K562 (cell line): ENCODE data around the gene HSD11B1L.

Experiments
- ARID2 ChIP-seq: fragments of 450-650 bp; IDR thresholded peaks from 2 replicates; pipeline ENCODE4 v1.6.1; 2017; ENCODE audit warnings: antibody characterized with exemption, mild to moderate bottlenecking
- CHCHD3 ChIP-seq: fragments of 250-450 bp; sonication (Bioruptor Pico); IDR thresholded peaks from 2 replicates; pipeline ENCODE4 v2.1.2; 2022; ENCODE audit warnings: mild to moderate bottlenecking
- CTCF ChIP-seq, 3 experiments: IDR thresholded peaks in 2 of 3; conservative IDR thresholded peaks in 1 of 3; 2 replicates each; pipeline ENCODE4 v1.5.1; 2011 to 2012; ENCODE audit warnings: low read length in 3 of 3, mild to moderate bottlenecking in 3 of 3, control low read depth in 2 of 3, improper control_type of control experiment in 1 of 3, inconsistent platforms in 1 of 3, low read depth in 1 of 3, mixed read lengths in 1 of 3, moderate library complexity in 1 of 3; ENCODE audit not compliant: insufficient read depth in 2 of 3
- EZH2 ChIP-seq: IDR thresholded peaks from 2 replicates; pipeline ENCODE4 v1.6.1; 2012; ENCODE audit warnings: low read depth, mild to moderate bottlenecking, inconsistent platforms, low read length, borderline replicate concordance
- FOS ChIP-seq: IDR thresholded peaks from 3 replicates; pipeline ENCODE4 v1.6.1; 2011; ENCODE audit not compliant: insufficient read length; ENCODE audit errors: extremely low read depth
- JUN ChIP-seq, 2 experiments: sonication (generic) in 1 of 2; formaldehyde crosslinking in 1 of 2; IDR thresholded peaks; 2 replicates each; pipeline versions ENCODE4 v1.6.1 to v1.8.0; 2012 to 2022; ENCODE audit warnings: borderline replicate concordance in 2 of 2, mild to moderate bottlenecking in 2 of 2, improper control_type of control experiment in 1 of 2, low read depth in 1 of 2, low read length in 1 of 2, missing genetic modification reagents in 1 of 2
- MAFF ChIP-seq: IDR thresholded peaks from 2 replicates; pipeline ENCODE4 v1.6.1; 2012; ENCODE audit warnings: low read length, improper control_type of control experiment
- NFRKB ChIP-seq: fragments of 450-650 bp; IDR thresholded peaks from 2 replicates; pipeline ENCODE4 v1.6.1; 2016; ENCODE audit warnings: low read depth
- NR2C1 ChIP-seq, 2 experiments: fragments of 450-650 bp; IDR thresholded peaks; 2 replicates each; pipeline ENCODE4 v1.6.1; 2017; ENCODE audit warnings: mild to moderate bottlenecking in 2 of 2, antibody characterized with exemption in 1 of 2, inconsistent platforms in 1 of 2, missing compliant biosample characterization in 1 of 2, missing genetic modification characterization in 1 of 2
- POLR2G ChIP-seq: fragments of 200-400 bp; formaldehyde crosslinking; IDR thresholded peaks from 2 replicates; pipeline ENCODE4 v1.6.1; 2017; ENCODE audit warnings: low read depth, mild to moderate bottlenecking, antibody characterized with exemption, low read length, moderate library complexity
- ZBED1 ChIP-seq: IDR thresholded peaks from 2 replicates; pipeline ENCODE4 v1.6.1; 2014
- ZBTB1 ChIP-seq: sonication (generic); formaldehyde crosslinking; IDR thresholded peaks from 2 replicates; pipeline ENCODE4 v1.8.1; 2023; ENCODE audit warnings: missing genetic modification reagents, low read depth, mild to moderate bottlenecking, borderline replicate concordance
- ZNF124 ChIP-seq: sonication (generic); formaldehyde crosslinking; IDR thresholded peaks from 2 replicates; pipeline ENCODE4 v1.8.1; 2022; ENCODE audit warnings: missing genetic modification reagents
- TF ChIP-seq, protein P1 (sequence below): fragments of 250-450 bp; sonication (Bioruptor Pico); IDR thresholded peaks from 2 replicates; pipeline ENCODE4 v1.5.0; 2020; ENCODE audit warnings: mild to moderate bottlenecking, borderline replicate concordance

- TF ChIP-seq POLR2G, result no peak
- no peak for TF ChIP-seq CHCHD3 (CRISPR knock-in tag)
- TF ChIP-seq CTCF (IDR thresholded peaks at IDR 0.05 in 2 of 3, conservative IDR thresholded peaks at IDR 0.05 in 1 of 3; ENCODE audit: insufficient read depth in 2 of 3, low read depth in 1 of 3, low read length in 3 of 3), result no peak
- no peak for TF ChIP-seq JUN (IDR thresholded peaks at IDR 0.05; ENCODE audit: borderline replicate concordance, low read depth, low read length)
- TF ChIP-seq JUN (CRISPR knock-in tag; IDR thresholded peaks at IDR 0.05; ENCODE audit: borderline replicate concordance), result no peak
- TF ChIP-seq NFRKB, result no peak
- TF ChIP-seq ZBTB1 (CRISPR knock-in tag), result no peak
- TF ChIP-seq ZNF124 (CRISPR knock-in tag), result no peak
- TF ChIP-seq, protein P1, sequence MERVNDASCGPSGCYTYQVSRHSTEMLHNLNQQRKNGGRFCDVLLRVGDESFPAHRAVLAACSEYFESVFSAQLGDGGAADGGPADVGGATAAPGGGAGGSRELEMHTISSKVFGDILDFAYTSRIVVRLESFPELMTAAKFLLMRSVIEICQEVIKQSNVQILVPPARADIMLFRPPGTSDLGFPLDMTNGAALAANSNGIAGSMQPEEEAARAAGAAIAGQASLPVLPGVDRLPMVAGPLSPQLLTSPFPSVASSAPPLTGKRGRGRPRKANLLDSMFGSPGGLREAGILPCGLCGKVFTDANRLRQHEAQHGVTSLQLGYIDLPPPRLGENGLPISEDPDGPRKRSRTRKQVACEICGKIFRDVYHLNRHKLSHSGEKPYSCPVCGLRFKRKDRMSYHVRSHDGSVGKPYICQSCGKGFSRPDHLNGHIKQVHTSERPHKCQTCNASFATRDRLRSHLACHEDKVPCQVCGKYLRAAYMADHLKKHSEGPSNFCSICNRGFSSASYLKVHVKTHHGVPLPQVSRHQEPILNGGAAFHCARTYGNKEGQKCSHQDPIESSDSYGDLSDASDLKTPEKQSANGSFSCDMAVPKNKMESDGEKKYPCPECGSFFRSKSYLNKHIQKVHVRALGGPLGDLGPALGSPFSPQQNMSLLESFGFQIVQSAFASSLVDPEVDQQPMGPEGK (CRISPR knock-in tag), result no peak
- TF ChIP-seq FOS, result no peak
- TF ChIP-seq NR2C1 (IDR thresholded peaks at IDR 0.05), result no peak
- TF ChIP-seq NR2C1 (tag; IDR thresholded peaks at IDR 0.05), result no peak
- TF ChIP-seq EZH2, result no peak
- TF ChIP-seq ZBED1, result no peak
- TF ChIP-seq MAFF, result no peak
- no peak for TF ChIP-seq ARID2
Measured at GRCh38 chr19:5666921-5667610, 13.8 kb upstream of the HSD11B1L start.
